ENCODE data around the gene UBXN1. TPM values are rescaled to one million over a fixed set of nuclear protein-coding genes. Genes with fewer than 3 reads are reported as not detected.
A peak's percentile ranks its signal among the peaks of the same experiment; 100 is the strongest.
"Not testable (repeated sequence)": the region's sequence is repeated elsewhere in the genome, so short reads cannot be mapped to it uniquely, and the experiment has no call there.

The UBXN1 gene
- total and polyA plus RNA-seq, 2 experiments from 2014 or later: 109 to 302 TPM

DNA sequence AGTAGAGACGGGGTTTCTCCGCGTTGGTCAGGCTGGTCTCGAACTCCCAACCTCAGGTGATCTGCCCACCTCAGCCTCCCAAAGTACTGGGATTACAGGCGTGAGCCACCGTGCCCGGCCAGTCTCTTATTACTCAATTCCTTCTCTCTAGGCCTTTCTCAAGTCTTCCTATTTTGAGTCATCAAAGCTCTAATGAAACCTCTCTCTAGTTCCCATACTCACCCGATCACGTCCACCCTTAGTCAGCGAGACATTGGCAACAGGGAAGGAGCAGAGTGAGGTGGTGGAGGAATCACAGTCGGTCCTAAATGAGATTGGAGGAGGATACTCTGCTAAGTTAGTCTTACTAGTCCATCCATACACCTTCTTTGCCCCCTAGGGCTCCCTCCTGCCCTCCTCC lies 23.4 kb upstream of the UBXN1 start:
- Histone ChIP-seq H3K27me3 (no peaks in the 10 kb centered on the region), H3K9me3 (ENCODE audit: low read depth) (no peaks in the 10 kb centered on the region), H3K27ac (no peak overlapping the region), H3K36me3 (peaks cover 13% of the 10 kb centered on the region), H3K4me3 (no peak overlapping the region), H3K4me1 (ENCODE audit: low read depth) (peaks cover 14% of the 10 kb centered on the region)
- TF ChIP-seq, protein P1, sequence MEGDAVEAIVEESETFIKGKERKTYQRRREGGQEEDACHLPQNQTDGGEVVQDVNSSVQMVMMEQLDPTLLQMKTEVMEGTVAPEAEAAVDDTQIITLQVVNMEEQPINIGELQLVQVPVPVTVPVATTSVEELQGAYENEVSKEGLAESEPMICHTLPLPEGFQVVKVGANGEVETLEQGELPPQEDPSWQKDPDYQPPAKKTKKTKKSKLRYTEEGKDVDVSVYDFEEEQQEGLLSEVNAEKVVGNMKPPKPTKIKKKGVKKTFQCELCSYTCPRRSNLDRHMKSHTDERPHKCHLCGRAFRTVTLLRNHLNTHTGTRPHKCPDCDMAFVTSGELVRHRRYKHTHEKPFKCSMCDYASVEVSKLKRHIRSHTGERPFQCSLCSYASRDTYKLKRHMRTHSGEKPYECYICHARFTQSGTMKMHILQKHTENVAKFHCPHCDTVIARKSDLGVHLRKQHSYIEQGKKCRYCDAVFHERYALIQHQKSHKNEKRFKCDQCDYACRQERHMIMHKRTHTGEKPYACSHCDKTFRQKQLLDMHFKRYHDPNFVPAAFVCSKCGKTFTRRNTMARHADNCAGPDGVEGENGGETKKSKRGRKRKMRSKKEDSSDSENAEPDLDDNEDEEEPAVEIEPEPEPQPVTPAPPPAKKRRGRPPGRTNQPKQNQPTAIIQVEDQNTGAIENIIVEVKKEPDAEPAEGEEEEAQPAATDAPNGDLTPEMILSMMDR (IDR thresholded peaks at IDR 0.05; ENCODE audit: low read depth, low read length): no peak
- DNase-seq (ENCODE audit: low read depth in 1 of 2, low spot score in 1 of 2): no peak

DNA sequence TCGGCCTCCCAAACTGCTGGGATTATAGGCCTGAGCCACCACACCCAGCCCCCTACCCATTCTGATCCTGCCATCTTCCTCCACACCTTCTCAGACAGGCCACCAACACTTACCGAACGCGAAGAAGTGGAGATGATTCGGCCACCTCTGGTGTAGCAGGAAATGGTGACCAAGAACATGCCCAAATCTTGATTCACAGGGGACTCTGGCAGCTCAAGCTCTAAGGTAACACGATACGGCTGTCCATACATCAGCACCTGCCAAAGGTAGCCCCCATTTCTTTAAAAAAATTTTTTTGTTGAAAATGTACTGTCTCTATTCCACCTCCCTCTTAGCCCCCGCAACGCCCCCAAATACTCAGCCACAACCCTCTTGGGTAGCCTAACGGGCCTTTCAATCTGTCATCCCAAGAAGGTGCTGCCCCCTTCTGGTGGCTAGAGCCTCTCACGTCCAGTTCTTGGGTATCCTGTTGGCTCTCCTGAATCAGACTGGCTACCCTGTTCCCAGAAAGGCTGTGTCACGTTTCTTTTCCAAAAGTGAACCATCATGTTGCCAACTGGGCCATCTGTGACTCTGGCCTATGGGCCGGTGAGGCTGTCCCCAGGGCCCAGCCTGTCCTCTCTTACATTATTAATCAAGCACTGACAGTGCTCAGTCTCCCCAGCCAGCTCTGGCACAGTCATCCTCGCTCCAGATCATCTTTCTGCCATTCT lies 15.7 kb upstream of the UBXN1 start:
- Histone ChIP-seq H3K27me3 (no peaks in the 10 kb centered on the region), H3K9me3 (ENCODE audit: low read depth) (no peaks in the 10 kb centered on the region), H3K4me1 (ENCODE audit: low read depth) (peaks cover 6% of the 10 kb centered on the region), H3K27ac (no peak overlapping the region), H3K36me3 (peaks cover 19% of the 10 kb centered on the region), H3K4me3 (no peak overlapping the region)
- TF ChIP-seq, protein P1 (IDR thresholded peaks at IDR 0.05; ENCODE audit: low read depth, low read length): peak; percentile 90
- DNase-seq (ENCODE audit: low read depth in 1 of 2, low spot score in 1 of 2): peak; percentile 84 to 89

DNA sequence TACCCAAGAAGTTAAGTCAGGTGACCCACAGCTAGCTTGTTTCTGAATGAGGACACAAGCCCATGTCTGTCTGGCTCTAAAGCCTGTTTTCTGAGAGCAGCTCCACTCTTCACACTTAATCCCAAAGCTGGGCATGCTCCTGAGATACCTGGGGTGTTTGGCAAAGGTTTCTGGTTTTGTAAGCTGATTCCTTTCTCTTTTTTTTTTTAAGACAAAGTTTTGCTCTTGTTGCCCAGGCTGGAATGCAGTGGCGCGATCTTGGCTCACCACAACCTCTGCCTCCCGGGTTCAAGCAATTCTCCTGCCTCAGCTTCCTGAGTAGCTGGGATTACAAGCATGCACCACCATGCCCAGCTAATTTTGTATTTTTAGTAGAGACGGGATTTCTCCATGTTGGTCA lies 14.8 kb upstream of the UBXN1 start:
- H3K27ac ChIP-seq; H3K27me3 ChIP-seq; H3K4me3 ChIP-seq; DNase-seq (ENCODE audit: low read depth in 1 of 2, low spot score in 1 of 2); H3K9me3 ChIP-seq (ENCODE audit: low read depth): not testable (repeated sequence)
- Histone ChIP-seq H3K36me3 (peaks cover 17% of the 10 kb centered on the region), H3K4me1 (ENCODE audit: low read depth) (peaks cover 16% of the 10 kb centered on the region)

DNA sequence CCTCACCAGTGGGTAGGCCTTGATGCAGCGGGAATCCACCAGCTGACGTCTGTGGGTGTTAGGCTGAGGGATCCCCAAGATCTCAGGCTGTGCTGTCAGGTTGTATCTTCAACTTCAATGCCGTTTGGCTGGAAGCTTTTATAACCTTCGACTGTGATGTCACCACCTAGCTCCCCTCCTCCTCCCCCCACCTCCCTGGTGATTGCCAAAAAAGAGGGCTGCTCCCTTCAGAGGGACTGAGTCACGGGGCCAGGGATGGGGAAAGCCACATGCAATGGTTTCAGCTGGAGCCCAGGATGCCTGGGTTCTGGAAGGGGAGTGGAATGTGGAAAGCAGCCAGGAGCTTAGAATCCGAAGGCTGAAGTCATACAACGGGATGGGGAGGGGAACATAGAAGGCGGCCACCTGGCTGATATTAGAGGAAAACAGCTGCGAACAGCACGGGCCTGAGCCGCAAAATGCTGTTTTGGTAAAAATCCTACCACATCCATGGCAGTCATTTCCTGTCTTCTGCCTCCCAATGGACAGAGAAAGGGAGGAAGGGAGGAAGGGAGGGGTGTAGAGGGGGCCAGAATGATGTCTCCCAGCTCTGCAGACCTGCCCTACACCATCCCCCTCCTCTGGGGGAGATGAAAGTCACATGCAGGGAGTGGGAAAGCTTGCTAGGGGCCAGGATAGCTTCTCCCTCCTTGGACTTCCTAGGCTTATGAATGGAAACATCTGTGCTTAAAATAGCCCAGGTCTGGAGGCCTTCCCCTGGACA lies 10.7 kb upstream of the UBXN1 start, which contains the start of gene LRRN4CL:
Gene LRRN4CL (minus strand): TSS at position 110 of the 763 bp plus-strand sequence. CDS start 1,022 bp downstream, outside the sequence.
- peak; percentile 50 to 89 for DNase-seq (ENCODE audit: low read depth in 1 of 2, low spot score in 1 of 2)
- H3K36me3 ChIP-seq: peaks cover 17% of the 10 kb centered on the region
- no peaks in the 10 kb centered on the region for H3K27me3 ChIP-seq
- H3K9me3 ChIP-seq (ENCODE audit: low read depth): no peaks in the 10 kb centered on the region
- TF ChIP-seq, protein P1 (IDR thresholded peaks at IDR 0.05; ENCODE audit: low read depth, low read length): no peak
- no peak within 1 kb of the TSS for H3K4me3 ChIP-seq
- peak within 1 kb of the TSS; percentile 85 for H3K27ac ChIP-seq
- H3K4me1 ChIP-seq (ENCODE audit: low read depth): peaks cover 22% of the 10 kb centered on the region

DNA sequence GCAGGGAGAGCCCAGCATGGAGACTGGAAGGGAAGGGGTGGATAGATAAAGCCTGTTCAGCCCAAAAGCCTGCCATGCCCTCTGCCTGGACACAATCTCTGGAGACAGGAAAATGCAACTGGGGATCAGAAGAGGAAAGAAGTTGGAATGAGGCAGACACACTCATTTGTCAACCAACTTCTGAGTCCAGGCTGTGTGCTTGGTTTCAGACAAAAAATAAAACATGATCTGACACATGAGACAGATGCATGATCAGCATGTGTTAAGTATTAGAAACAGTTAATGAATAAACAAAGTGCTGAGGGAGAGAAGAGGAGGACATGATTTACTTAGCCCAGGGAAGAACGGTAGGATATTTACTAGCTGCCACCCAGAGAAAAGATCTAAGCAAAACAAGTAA lies 9.6 kb upstream of the UBXN1 start:
- Histone ChIP-seq H3K9me3 (ENCODE audit: low read depth) (no peaks in the 10 kb centered on the region), H3K4me1 (ENCODE audit: low read depth) (peaks cover 22% of the 10 kb centered on the region), H3K27me3 (no peaks in the 10 kb centered on the region), H3K36me3 (peaks cover 16% of the 10 kb centered on the region), H3K4me3 (no peak overlapping the region), H3K27ac (peak overlapping the region; percentile 85)
- DNase-seq (ENCODE audit: low read depth in 1 of 2, low spot score in 1 of 2): no peak
- TF ChIP-seq, protein P1 (IDR thresholded peaks at IDR 0.05; ENCODE audit: low read depth, low read length): no peak

Measured in cardiac muscle cell (in vitro differentiated cells and primary cell).